HFF-Myc (cell line): ENCODE results near the gene FEM1B.

Experiments used
- DNase-seq: peaks from one replicate; pipeline ENCODE4 v3.0.0-alpha.2; 2011; ENCODE audit warnings: low read depth; ENCODE audit errors: extremely low read depth
- H3K4me3 ChIP-seq: replicated peaks from 2 replicates; pipeline ENCODE4 v1.5.1; 2011; ENCODE audit warnings: low read depth, mild to moderate bottlenecking, control low read depth, low read length
- CTCF ChIP-seq: IDR thresholded peaks from 2 replicates; pipeline ENCODE4 v1.5.1; 2012; ENCODE audit warnings: mild to moderate bottlenecking, low read depth, low read length, control low read depth; ENCODE audit errors: missing control alignments

FEM1B gene

GRCh38 chr15:68339481-68339880 lies 61.9 kb downstream of the FEM1B start:
- no peak for TF ChIP-seq CTCF
- no peak overlapping the region for H3K4me3 ChIP-seq
- DNase-seq: no peak

- TF ChIP-seq CTCF: no peak
- no peak overlapping the region for H3K4me3 ChIP-seq
- DNase-seq: no peak
These were observed 63.5 kb downstream of the FEM1B start for GRCh38 chr15:68340726-68341671.

GRCh38 chr15:68341760-68342725 lies 64.5 kb downstream of the FEM1B start:
- DNase-seq: no peak
- no peak for TF ChIP-seq CTCF
- H3K4me3 ChIP-seq: no peak overlapping the region

- TF ChIP-seq CTCF: no peak
- no peak overlapping the region for H3K4me3 ChIP-seq
- DNase-seq: no peak
These were observed 66.2 kb downstream of the FEM1B start for GRCh38 chr15:68343579-68344225.

- DNase-seq: no peak
- H3K4me3 ChIP-seq: no peak overlapping the region
- TF ChIP-seq CTCF: no peak
These were observed 67.1 kb downstream of the FEM1B start for GRCh38 chr15:68344600-68344999.
